DND-41 (cell line): ENCODE data around the gene MCF2L.

Experiments
- ATAC-seq: fragments of 200-7000 bp; cut with Tn5 transposase; 3 replicates; pipeline ENCODE4 v1.9.1; 2021; ENCODE audit warnings: low read depth; ENCODE audit not compliant: insufficient read depth
- DNase-seq: peaks from one replicate; pipeline ENCODE4 v3.0.0-alpha.2; 2020
- H2AFZ ChIP-seq: 2 replicates; pipeline ENCODE4 v1.6.0; 2012; ENCODE audit warnings: low read depth, low read length
- H3K27ac ChIP-seq: 2 replicates; pipeline ENCODE4 v1.5.1; 2012; ENCODE audit warnings: low read length, inconsistent platforms
- H3K27me3 ChIP-seq: fragments of 200-600 bp; sonication (generic); 2 replicates; pipeline ENCODE4 v1.6.0; 2012; ENCODE audit warnings: low read length, mild to moderate bottlenecking, inconsistent platforms; ENCODE audit not compliant: insufficient read depth, poor library complexity
- H3K36me3 ChIP-seq: 2 replicates; pipeline ENCODE4 v1.5.1; 2012; ENCODE audit warnings: low read length, inconsistent platforms; ENCODE audit not compliant: insufficient read depth
- H3K4me1 ChIP-seq: 2 replicates; pipeline ENCODE4 v1.5.1; 2012; ENCODE audit warnings: mild to moderate bottlenecking, low read length; ENCODE audit not compliant: insufficient read depth
- H3K4me2 ChIP-seq: 2 replicates; pipeline ENCODE4 v1.6.0; 2012; ENCODE audit warnings: mild to moderate bottlenecking, moderate library complexity, low read length, inconsistent platforms; ENCODE audit not compliant: insufficient read depth
- H3K4me3 ChIP-seq, 2 experiments: fragments of 200-600 bp in 1 of 2; shearing (Covaris generic) in 1 of 2; 2 replicates each; pipeline ENCODE4 v1.5.1; 2012 to 2016; ENCODE audit warnings: inconsistent platforms in 2 of 2, low read length in 2 of 2, mild to moderate bottlenecking in 2 of 2, low read depth in 1 of 2, moderate library complexity in 1 of 2
- H3K79me2 ChIP-seq: 2 replicates; pipeline ENCODE4 v1.6.0; 2012; ENCODE audit warnings: low read length, inconsistent platforms; ENCODE audit not compliant: insufficient read depth
- H3K9ac ChIP-seq: 2 replicates; pipeline ENCODE4 v1.6.0; 2012; ENCODE audit warnings: low read depth, mild to moderate bottlenecking, inconsistent platforms, low read length, moderate library complexity
- H3K9me3 ChIP-seq: 2 replicates; pipeline ENCODE4 v1.5.1; 2012; ENCODE audit warnings: low read length, moderate library complexity, mild to moderate bottlenecking, inconsistent platforms; ENCODE audit not compliant: insufficient read depth, severe bottlenecking
- H4K20me1 ChIP-seq: 2 replicates; pipeline ENCODE4 v1.6.0; 2012; ENCODE audit warnings: low read length; ENCODE audit not compliant: insufficient read depth
- CTCF ChIP-seq: IDR thresholded peaks from 2 replicates; pipeline ENCODE4 v1.5.1; 2012; ENCODE audit warnings: borderline replicate concordance, low read length, moderate library complexity, mild to moderate bottlenecking; ENCODE audit not compliant: poor library complexity, severe bottlenecking; ENCODE audit errors: extremely low read depth
- EZH2 ChIP-seq: IDR thresholded peaks from 3 replicates; pipeline ENCODE4 v1.6.1; 2012; ENCODE audit warnings: borderline replicate concordance, low read depth, mild to moderate bottlenecking, moderate library complexity, low read length, inconsistent platforms; ENCODE audit not compliant: severe bottlenecking

MCF2L gene

GRCh38 chr13:113103646-113104045 lies 134.6 kb downstream of the MCF2L start:
- Histone ChIP-seq H3K4me1 (no peaks in the 10 kb centered on the region), H3K4me2 (no peak overlapping the region), H2AFZ (no peak overlapping the region), H3K9me3 (no peaks in the 10 kb centered on the region), H3K27ac (no peak overlapping the region), H3K9ac (no peak overlapping the region), H3K36me3 (no peaks in the 10 kb centered on the region), H3K4me3 (no peak overlapping the region), H4K20me1 (no peaks in the 10 kb centered on the region), H3K27me3 (no peaks in the 10 kb centered on the region), H3K79me2 (no peaks in the 10 kb centered on the region)
- ATAC-seq (no peak), DNase-seq (no peak)
- no peak for TF ChIP-seq CTCF
- no peak for TF ChIP-seq EZH2

DNA sequence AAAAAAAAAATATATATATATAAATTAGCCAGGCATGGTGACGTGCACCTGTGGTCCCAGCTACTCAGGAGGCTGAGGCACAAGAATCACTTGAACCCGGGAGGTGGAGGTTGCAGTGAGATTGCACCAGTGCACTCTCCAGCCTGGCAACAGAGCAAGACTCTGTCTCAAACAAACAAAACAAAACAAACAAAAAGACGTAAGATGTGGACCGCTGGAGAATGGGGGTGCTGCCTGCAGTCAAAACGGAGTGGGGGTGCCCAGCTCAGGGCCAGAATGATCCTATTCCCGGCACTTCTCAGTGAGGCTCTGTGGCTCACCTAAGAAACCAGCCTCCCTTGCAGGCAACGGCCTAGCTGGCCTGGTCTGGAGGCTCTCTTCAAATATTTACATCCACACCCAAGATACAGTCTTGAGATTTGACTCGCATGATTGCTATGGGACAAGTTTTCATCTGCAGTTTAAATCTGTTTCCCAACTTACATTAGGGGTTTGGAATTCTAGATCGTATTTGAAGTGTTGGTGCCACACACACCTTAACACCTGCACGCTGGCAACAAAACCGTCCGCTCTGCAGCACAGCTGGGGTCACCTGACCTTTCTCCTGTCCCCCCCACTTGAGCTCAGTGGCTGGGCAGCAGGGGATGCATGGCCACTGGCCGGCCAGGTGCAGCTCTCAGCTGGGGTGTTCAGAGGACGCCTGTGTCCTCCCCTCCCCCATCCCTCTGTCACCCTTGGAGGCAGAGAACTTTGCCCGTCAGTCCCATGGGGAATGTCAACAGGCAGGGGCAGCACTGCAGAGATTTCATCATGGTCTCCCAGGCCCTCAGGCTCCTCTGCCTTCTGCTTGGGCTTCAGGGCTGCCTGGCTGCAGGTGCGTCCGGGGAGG lies 136.3 kb downstream of the MCF2L start, which contains the start of gene F7:
F7 (plus strand) TSS at position 760 of the 889 bp plus-strand sequence; CDS start at position 811, 51 bp downstream.
- Histone ChIP-seq H3K9ac (no peak within 1 kb of the TSS), H3K27me3 (no peaks in the 10 kb centered on the region), H3K9me3 (no peaks in the 10 kb centered on the region), H3K4me2 (no peak within 1 kb of the TSS), H3K79me2 (no peaks in the 10 kb centered on the region), H3K4me1 (no peaks in the 10 kb centered on the region), H2AFZ (no peak within 1 kb of the TSS), H3K36me3 (no peaks in the 10 kb centered on the region), H4K20me1 (no peaks in the 10 kb centered on the region), H3K27ac (no peak within 1 kb of the TSS), H3K4me3 (no peak within 1 kb of the TSS)
- ATAC-seq, result no peak
- DNase-seq, result no peak
- TF ChIP-seq CTCF (no peak), EZH2 (no peak)

- Histone ChIP-seq H3K4me1 (no peaks in the 10 kb centered on the region), H3K27me3 (no peaks in the 10 kb centered on the region), H3K27ac (no peak overlapping the region), H3K36me3 (no peaks in the 10 kb centered on the region), H3K4me2 (no peak overlapping the region), H4K20me1 (no peaks in the 10 kb centered on the region), H3K79me2 (no peaks in the 10 kb centered on the region), H3K9me3 (no peaks in the 10 kb centered on the region), H3K4me3 (no peak overlapping the region), H2AFZ (no peak overlapping the region), H3K9ac (no peak overlapping the region)
- DNase-seq (no peak), ATAC-seq (no peak)
- no peak for TF ChIP-seq CTCF
- TF ChIP-seq EZH2, result no peak
Measured at GRCh38 chr13:113105921-113106452, 137.0 kb downstream of the MCF2L start.
